ENCODE measurements around the gene PRKCA. TPM values are rescaled to one million over a fixed set of nuclear protein-coding genes. Genes with fewer than 3 reads are reported as not detected.

PRKCA gene
- total and polyA plus RNA-seq, 2 of the 13 experiments (the other 11 are each of a cell fraction or from before 2014, with no cell fraction given), result 18.5 to 21.5 TPM

- TF ChIP-seq CCAR2 (optimal IDR thresholded peaks at IDR 0.05; ENCODE audit: low read depth, low read length) (no peak), FOXA3 (CRISPR knock-in tag; IDR thresholded peaks at IDR 0.05) (peak; percentile 6; the same call in 1 of the 2 replicates), ZBTB40 (IDR thresholded peaks at IDR 0.05) (no peak), ZBTB40 (CRISPR knock-in tag; IDR thresholded peaks at IDR 0.05) (peak; percentile 48; the same call in 1 of the 2 replicates), JUND (CRISPR knock-in tag; IDR thresholded peaks at IDR 0.05) (0 out of 2 replicates have a peak, but pooled peaks have one; percentile 7), SIX4 (CRISPR knock-in tag; IDR thresholded peaks at IDR 0.05) (no peak), MXD3 (CRISPR knock-in tag; IDR thresholded peaks at IDR 0.05) (no peak), NFYC (CRISPR knock-in tag; IDR thresholded peaks at IDR 0.05) (no peak), ARNTL (CRISPR knock-in tag; IDR thresholded peaks at IDR 0.05) (peak; percentile 27; the same call in 1 of the 2 replicates), ZMYM4 (CRISPR knock-in tag; IDR thresholded peaks at IDR 0.05) (peak; percentile 55), PHF20 (CRISPR knock-in tag; IDR thresholded peaks at IDR 0.05) (peak; percentile 3; the same call in 1 of the 2 replicates), PHF8 (CRISPR knock-in tag; IDR thresholded peaks at IDR 0.05) (peak; percentile 61), ZNF430 (CRISPR knock-in tag; IDR thresholded peaks at IDR 0.05) (peak; percentile 78), ARHGAP35 (CRISPR knock-in tag; IDR thresholded peaks at IDR 0.05; ENCODE audit: borderline replicate concordance) (no peak; the same call in 1 of the 2 replicates), ZNF572 (CRISPR knock-in tag; IDR thresholded peaks at IDR 0.05) (peak; percentile 75; the same call in 1 of the 2 replicates), GRHL1 (CRISPR knock-in tag; conservative IDR thresholded peaks at IDR 0.05) (no peak), SMC3 (IDR thresholded peaks at IDR 0.05; ENCODE audit: low read length) (no peak), ZBTB7A (CRISPR knock-in tag; IDR thresholded peaks at IDR 0.05) (no peak), MED1 (CRISPR knock-in tag; IDR thresholded peaks at IDR 0.05) (0 out of 2 replicates have a peak, but pooled peaks have one; percentile 24)
These were observed 581 bp downstream of the PRKCA start (continued) for GRCh38 chr17:66302761-66303626.

Data from HepG2 (cell line).